ENCODE data around the gene PCYOX1L.

- TF ChIP-seq, protein P1, sequence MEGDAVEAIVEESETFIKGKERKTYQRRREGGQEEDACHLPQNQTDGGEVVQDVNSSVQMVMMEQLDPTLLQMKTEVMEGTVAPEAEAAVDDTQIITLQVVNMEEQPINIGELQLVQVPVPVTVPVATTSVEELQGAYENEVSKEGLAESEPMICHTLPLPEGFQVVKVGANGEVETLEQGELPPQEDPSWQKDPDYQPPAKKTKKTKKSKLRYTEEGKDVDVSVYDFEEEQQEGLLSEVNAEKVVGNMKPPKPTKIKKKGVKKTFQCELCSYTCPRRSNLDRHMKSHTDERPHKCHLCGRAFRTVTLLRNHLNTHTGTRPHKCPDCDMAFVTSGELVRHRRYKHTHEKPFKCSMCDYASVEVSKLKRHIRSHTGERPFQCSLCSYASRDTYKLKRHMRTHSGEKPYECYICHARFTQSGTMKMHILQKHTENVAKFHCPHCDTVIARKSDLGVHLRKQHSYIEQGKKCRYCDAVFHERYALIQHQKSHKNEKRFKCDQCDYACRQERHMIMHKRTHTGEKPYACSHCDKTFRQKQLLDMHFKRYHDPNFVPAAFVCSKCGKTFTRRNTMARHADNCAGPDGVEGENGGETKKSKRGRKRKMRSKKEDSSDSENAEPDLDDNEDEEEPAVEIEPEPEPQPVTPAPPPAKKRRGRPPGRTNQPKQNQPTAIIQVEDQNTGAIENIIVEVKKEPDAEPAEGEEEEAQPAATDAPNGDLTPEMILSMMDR (IDR thresholded peaks at IDR 0.05): no peak
- no peak for TF ChIP-seq POLR2A (IDR thresholded peaks at IDR 0.05)
Observed at GRCh38 chr5:149410071-149410470, 52.2 kb downstream of the PCYOX1L start.

Data from breast epithelium (tissue), 3 donors.